Right renal cortex interstitium (tissue), 3 donors: ENCODE results near the gene KCNMB2. TPM values are rescaled to one million over a fixed set of nuclear protein-coding genes. Genes with fewer than 3 reads are reported as not detected.

Source experiments
- DNase-seq, 3 donors: peaks; one replicate each; pipeline ENCODE4 v3.0.0-alpha.2; 2013; ENCODE audit warnings: low read depth in 3 of 3, low spot score in 2 of 3
- polyA plus RNA-seq, 3 donors: library from polyadenylated mRNA; unstranded; fragments of 120-200 nt; gene quantifications; one replicate each; pipeline ENCODE4 v1.2.1, GENCODE V29; 2013; ENCODE audit not compliant: insufficient read length in 3 of 3

The KCNMB2 gene
- polyA plus RNA-seq, 3 donors: 26.9 to 33.9 (median 31.0) TPM

DNA sequence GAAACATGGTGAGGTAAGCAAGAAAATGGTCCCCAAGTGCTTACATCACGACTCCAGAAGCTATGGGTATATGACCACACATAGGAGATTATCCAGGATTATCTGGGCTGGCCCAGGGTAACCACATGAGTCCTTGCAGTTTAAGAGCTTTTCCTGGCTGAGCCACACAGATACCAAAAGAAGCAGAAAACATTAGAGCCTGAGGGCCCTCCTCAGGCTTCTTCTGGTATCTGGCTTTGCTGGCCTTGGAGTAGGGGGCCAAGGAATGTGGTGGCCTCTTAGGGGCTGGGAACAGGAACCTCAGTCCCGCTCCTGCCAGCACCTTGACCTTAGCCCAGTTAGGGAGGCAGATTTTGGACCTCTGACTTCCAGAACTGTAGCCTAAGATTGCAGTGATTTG lies 259.1 kb downstream of the KCNMB2 start:
- no peak for DNase-seq

GRCh38 chr3:178802259-178802658 lies 266.0 kb downstream of the KCNMB2 start:
- DNase-seq: no peak

GRCh38 chr3:178802993-178803693 lies 266.9 kb downstream of the KCNMB2 start:
- DNase-seq: no peak

GRCh38 chr3:178804606-178805005 lies 268.4 kb downstream of the KCNMB2 start:
- DNase-seq: no peak

DNA sequence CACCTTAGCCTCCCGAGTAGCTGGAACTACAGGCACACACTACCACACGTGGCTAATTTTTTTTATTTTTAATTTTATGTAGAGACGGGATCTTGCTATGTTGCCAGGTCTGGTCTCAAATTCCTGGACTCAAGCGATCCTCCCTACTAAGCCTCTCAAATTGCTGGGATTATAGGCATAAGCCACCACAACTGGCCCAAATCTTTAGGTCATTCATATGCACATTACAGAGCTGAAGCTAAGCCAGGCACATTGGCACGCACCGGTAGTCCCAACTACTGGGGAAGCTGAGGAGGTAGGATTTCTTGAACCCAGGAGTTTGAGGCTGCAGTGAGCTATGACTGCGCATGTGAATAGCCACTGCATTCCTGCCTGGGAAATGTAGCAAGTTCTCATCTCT lies 269.5 kb downstream of the KCNMB2 start:
- no peak for DNase-seq

GRCh38 chr3:178806651-178807050 lies 270.4 kb downstream of the KCNMB2 start:
- DNase-seq: no peak

GRCh38 chr3:178807694-178808093 lies 271.5 kb downstream of the KCNMB2 start:
- DNase-seq: no peak

- no peak for DNase-seq
Observed at GRCh38 chr3:178808748-178809147, 272.5 kb downstream of the KCNMB2 start.

DNA sequence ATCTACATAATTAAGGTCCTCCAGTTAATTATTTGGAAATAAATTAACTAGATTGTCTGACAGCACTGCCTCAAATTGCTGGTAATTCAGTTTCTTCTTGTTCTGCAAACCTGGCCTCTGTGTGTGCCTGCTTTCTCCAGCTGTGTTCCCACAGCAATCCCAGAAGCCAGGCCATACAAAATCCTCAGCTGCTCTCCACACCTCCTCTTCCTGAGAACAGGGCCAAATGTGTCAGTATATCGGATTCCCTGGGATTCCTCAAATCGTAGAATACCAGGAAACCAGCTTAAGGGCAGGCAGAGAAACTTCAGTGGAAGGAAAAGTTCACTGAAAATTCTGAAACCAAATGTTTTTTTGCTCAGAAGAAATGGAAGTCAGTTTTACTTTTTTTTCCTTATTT lies 273.9 kb downstream of the KCNMB2 start:
- no peak for DNase-seq

DNA sequence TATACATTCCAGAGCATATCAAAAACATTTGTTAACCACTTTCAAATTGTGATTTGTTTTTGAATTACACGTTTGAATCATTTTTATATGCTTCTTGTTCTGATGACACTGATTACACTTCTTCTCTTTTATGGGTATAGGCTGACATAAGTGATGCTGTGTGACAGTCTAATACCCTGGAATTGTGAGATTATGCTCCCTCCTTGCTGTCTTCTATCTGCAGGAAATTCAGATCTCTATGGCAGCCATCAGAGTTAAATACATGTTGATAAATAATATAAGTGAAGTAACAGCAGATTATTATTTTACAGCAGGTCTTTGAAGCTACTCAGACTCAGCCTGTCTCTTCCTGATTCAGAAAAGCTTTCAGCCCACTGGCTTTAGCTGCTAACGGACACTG lies 286.5 kb downstream of the KCNMB2 start:
- no peak for DNase-seq

GRCh38 chr3:178823150-178823549 lies 286.9 kb downstream of the KCNMB2 start:
- no peak for DNase-seq

GRCh38 chr3:178823591-178824246 lies 287.5 kb downstream of the KCNMB2 start:
- DNase-seq: peak in 1 of 3 donors; percentile 6

DNA sequence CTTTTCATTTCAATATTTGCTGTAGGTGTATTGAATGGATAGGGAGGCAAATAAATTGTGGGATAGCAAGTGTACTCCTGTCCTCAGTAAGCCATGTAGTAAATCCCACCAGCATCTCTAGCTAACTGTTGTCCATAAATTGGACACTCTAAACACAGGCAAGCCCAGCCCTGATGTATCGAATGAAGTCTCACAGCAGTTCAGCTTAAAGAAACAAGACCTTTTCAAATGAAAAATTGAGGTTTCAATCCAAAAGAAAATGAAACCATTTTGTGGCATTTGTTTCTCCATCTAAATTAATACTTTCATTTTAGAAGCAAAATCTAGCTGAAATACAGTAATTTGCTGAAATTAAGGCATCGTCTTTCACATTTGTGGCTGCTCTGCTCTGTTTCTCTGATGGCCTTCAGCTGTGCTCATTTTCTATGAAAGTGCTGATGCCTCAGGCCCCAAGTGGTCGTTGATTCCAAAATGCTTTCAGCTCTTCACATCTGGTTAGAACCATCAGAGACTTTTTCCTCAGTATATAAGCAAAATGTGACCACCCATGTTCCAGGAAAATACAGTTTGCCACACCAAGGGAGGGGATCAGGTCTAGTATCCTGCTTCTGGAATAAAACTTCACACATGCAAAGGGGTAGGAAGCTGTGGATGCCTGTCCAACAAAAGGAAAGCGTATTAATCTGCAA lies 290.3 kb downstream of the KCNMB2 start:
- DNase-seq: no peak

DNA sequence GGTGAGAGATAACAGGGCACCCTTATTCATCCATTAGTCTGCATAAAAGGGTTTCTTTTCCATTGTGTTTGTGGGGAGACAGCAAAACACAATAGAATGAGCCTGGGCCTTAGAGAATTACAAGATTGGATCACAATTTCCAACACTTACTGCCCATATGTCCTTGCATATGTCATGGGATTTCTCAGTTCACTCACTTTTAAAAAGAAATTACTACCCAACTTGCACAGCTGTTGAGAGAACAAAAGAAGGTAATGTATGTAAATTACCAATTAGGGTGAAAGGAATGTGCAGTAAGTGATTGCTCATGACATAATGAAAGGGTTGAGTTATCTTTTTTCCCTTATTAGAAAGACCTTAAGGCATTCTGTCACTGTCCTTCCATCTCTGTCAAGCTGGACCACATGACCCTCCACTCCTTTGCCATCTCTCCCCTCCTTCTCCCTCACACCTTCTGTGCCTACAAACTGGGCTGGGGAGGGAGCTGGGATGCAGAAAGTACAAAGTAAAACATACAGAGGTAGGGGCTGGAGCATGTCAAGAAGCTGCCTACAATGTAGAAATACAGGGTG lies 291.1 kb downstream of the KCNMB2 start:
- no peak for DNase-seq

GRCh38 chr3:178833695-178834094 lies 297.5 kb downstream of the KCNMB2 start:
- no peak for DNase-seq

GRCh38 chr3:178835033-178835432 lies 298.8 kb downstream of the KCNMB2 start:
- DNase-seq: no peak

DNA sequence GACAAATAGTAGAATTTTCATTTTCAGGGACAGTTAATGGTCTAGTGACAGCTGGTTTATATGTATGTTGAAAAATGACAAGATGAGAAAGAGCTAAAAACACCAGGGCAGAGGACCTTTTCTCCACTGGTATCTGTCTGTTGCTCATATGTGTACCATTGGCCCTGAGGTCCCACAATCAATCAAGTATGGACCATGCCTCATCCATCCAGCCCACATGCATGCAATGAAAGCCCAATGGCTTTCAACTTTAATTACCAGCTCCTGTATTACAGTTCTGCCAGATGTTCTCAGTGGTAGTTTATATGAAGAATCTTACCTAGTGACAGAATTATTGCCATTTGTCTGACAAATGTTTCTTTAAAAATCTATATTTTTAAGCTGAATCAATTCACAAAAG lies 301.3 kb downstream of the KCNMB2 start:
- DNase-seq: no peak

DNA sequence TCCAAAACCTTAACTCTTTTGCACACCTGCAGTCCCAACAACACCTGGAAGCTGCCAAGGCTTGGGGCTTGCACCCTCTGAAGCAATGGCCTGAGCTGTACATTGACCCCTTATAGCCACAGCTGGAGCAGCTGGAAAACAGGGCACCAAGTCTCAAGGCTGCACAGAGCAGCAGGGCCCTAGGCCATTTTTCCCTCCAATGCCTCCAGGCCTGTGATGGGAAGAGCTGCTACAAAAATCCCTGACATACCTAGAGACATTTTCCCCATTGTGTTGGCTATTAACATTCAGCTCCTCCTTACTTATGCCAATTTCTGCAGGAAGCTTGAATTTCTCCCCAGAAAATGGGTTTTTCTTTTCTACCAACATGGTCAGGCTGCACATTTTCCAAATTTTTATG lies 304.4 kb downstream of the KCNMB2 start:
- no peak for DNase-seq

DNA sequence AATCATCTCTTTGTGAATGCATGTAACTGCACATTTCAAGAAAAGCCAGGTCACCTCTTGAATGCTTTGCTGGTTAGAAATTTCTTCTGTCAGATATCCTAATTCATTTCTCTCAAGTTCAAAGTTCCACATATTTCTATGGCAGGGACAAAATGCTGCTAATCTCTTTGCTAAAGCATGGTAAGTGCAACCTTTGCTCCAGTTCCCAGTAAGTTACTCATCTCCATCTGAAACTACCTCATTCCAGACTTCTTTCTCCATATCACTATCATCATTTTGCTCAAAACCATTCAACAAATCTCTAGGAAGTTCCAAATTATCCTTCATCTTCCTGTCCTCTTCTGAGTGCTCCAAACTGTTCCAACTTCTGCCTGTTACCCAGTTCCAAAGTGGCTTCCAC lies 304.8 kb downstream of the KCNMB2 start:
- no peak for DNase-seq

GRCh38 chr3:178844916-178845315 lies 308.7 kb downstream of the KCNMB2 start:
- no peak for DNase-seq

DNA sequence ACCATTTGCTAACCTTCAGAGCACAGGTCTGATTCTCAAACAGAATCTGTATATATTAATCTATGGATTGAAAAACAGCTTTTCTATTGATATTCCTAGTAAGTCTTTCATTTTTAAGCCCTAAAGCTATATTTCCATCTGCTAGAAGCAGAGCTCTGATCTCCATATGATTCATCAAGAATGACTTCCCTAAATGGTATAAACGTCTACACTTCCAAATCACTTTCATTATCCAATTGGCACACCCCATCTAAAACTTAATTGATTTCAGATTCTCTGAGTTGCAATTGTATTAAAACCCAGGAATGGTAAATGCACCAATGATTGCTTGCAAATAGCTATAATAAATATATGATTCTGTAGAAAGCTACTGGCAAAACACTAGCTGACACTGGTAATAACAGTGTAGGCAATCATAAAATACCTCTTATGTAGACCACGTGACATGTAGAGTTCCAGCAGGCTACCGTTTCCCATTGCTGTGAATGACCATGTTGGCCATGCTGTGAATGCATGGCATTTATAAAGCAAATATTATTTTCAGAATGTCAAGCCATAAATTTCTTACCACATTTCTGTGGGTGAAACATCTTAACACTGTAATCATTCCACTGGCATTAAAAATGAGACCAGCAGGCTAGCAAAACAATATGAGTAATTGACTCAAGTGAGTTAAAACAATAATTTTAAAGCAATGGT lies 309.3 kb downstream of the KCNMB2 start:
- no peak for DNase-seq
